Upper lobe of left lung (tissue), 4 donors: ENCODE data around the gene KIRREL1.

Experiments used
- CTCF ChIP-seq, 6 experiments: fragments of 450-650 bp in 4 of 6; fragments of 200-600 bp in 2 of 6; sonication (generic) in 2 of 6; IDR thresholded peaks; one replicate each; pipeline ENCODE4 v1.5.1; 2016 to 2019; ENCODE audit warnings: antibody characterized with exemption in 6 of 6
- POLR2A ChIP-seq, 4 donors: fragments of 450-650 bp; IDR thresholded peaks; one replicate each; pipeline ENCODE4 v1.5.1; 2016 to 2017; ENCODE audit warnings: antibody characterized with exemption in 4 of 4, mild to moderate bottlenecking in 2 of 4
- POLR2AphosphoS5 ChIP-seq, 2 donors: sonication (generic); formaldehyde crosslinking; IDR thresholded peaks; one replicate each; pipeline ENCODE4 v1.5.1; 2017; ENCODE audit warnings: antibody characterized with exemption in 2 of 2

GRCh38 chr1:157958263-157958662, 35.2 kb upstream of the KIRREL1 start:
- TF ChIP-seq POLR2A (IDR thresholded peaks at IDR 0.05) (no peak), CTCF (IDR thresholded peaks at IDR 0.05) (no peak), POLR2AphosphoS5 (IDR thresholded peaks at IDR 0.05) (no peak)
